Heart right ventricle (tissue), 16 donors: ENCODE measurements around the gene IQCC. TPM values are rescaled to one million over a fixed set of nuclear protein-coding genes. Genes with fewer than 3 reads are reported as not detected.

ENCODE experiments used
- ATAC-seq, 8 donors: fragments of 200-7000 bp; cut with Tn5 transposase; one replicate each; pipeline ENCODE4 v1.9.1; 2020; ENCODE audit warnings: mild to moderate bottlenecking in 8 of 8, moderate library complexity in 8 of 8, moderate number of reproducible peaks in 1 of 8
- DNase-seq, 2 donors: peaks; one replicate each; pipeline ENCODE4 v3.0.0-alpha.2; 2020
- H3K27ac ChIP-seq, 10 donors: fragments of 200-600 bp; sonication (generic) in 2 of 10; one replicate each; pipeline versions ENCODE4 v1.5.0 to v1.8.0; 2020 to 2022; ENCODE audit warnings: mild to moderate bottlenecking in 3 of 10
- H3K27me3 ChIP-seq, 7 donors: fragments of 200-600 bp; one replicate each; pipeline ENCODE4 v1.8.0; 2021 to 2022; ENCODE audit warnings: mild to moderate bottlenecking in 2 of 7
- H3K36me3 ChIP-seq, 9 donors: fragments of 200-600 bp; sonication (generic) in 1 of 9; one replicate each; pipeline versions ENCODE4 v1.5.0 to v1.8.0; 2020 to 2022; ENCODE audit warnings: mild to moderate bottlenecking in 2 of 9
- H3K4me1 ChIP-seq, 9 donors: fragments of 200-600 bp; sonication (generic) in 1 of 9; one replicate each; pipeline versions ENCODE4 v1.5.0 to v1.8.0; 2020 to 2022; ENCODE audit warnings: mild to moderate bottlenecking in 4 of 9
- H3K4me3 ChIP-seq, 10 donors: fragments of 200-600 bp; sonication (generic) in 2 of 10; one replicate each; pipeline versions ENCODE4 v1.5.0 to v1.8.0; 2020 to 2022; ENCODE audit warnings: mild to moderate bottlenecking in 7 of 10, moderate library complexity in 2 of 10
- H3K9me3 ChIP-seq, 11 donors: fragments of 200-600 bp in 10 of 11; sonication (generic) in 2 of 11; one replicate each; pipeline versions ENCODE4 v1.5.0 to v1.8.0; 2013 to 2022; ENCODE audit warnings: mild to moderate bottlenecking in 2 of 11, control low read depth in 1 of 11, moderate library complexity in 1 of 11
- WGBS, 2 donors: extraction: QIAGEN DNeasy Blood & Tissue Kit; methylation state at CpG; one replicate each; pipeline ENCODE4 v1.1.7; 2013; ENCODE audit warnings: inconsistent platforms in 1 of 2; 5-methylcytosine and 5-hydroxymethylcytosine counted together
- intact Hi-C, 10 donors: fragments of 100-400 bp; cut with DNase I; formaldehyde crosslinking; loops; one replicate each; pipeline versions ENCODE4 v1.11.1 to v1.14.2; 2022
- polyA plus RNA-seq, 2 donors: library from polyadenylated mRNA; stranded (reverse); fragments of 200-250 nt; gene quantifications; one replicate each; pipeline ENCODE4 v1.2.3, GENCODE V29; 2013
- total RNA-seq, 10 donors: library from RNA; stranded (reverse); fragmentation: NEBNext Ultra II Directional in 3 of 10; extraction: Animal tissue kit (Norgen Biotek cat#: 25700) in 3 of 10; gene quantifications; one replicate each; pipeline versions ENCODE4 v1.2.1 to v1.2.4, GENCODE V29; 2021 to 2023
- TF ChIP-seq, protein P1 (sequence below), 9 donors: fragments of 200-600 bp; sonication (generic) in 2 of 9; IDR thresholded peaks; one replicate each; pipeline versions ENCODE4 v1.5.0 to v1.8.0; 2021 to 2022; ENCODE audit warnings: antibody characterized with exemption in 9 of 9, mild to moderate bottlenecking in 5 of 9, moderate library complexity in 1 of 9
- donor health status: Arrhythmogenic right ventricular cardiomyopathy.
- donor health status: ischemic (EF 13 %, LVEDD 7.1; RV severe dilation, severe dysfunction).
- donor health status: healthy with polysubstance abuse.
- donor health status: DM: no; HTN: yes; CAD: no.
- donor health status: DM: no; HTN: no; CAD: no.
- donor health status: ischemic (EF 25% LVEDD 6.9; RV normal size, moderate dysfunction).
- donor health status: ischemic (EF 25% LVEDD 5.7; RV mildly dilated, moderate dysfunction).
- donor health status: healthy.
- donor health status: DM: yes; HTN: yes; CAD: no.
- donor health status: Ischemic cardiomyopathy.
- donor health status: ischemic (EF 35%, LVEDD 5.7; RV mildly dilated, moderate dysfunction).
- donor health status: nonischemic (EF 11% LVEDD 7.7; RV severe dilation, severe dysfunction).
- donor health status: DM: yes; HTN: yes; CAD: no.
- donor health status: PGD.
- donor health status: ischemic (EF 29% LVEDD 5.4; RV normal size, mild dysfunction).
- donor health status: nonischemic (EF 23%, LVEDD 6.1; RV moderate dilation, normal function).

The IQCC gene
- total and polyA plus RNA-seq, 12 donors, result 0.34 to 2.0 (median 0.90) TPM

DNA sequence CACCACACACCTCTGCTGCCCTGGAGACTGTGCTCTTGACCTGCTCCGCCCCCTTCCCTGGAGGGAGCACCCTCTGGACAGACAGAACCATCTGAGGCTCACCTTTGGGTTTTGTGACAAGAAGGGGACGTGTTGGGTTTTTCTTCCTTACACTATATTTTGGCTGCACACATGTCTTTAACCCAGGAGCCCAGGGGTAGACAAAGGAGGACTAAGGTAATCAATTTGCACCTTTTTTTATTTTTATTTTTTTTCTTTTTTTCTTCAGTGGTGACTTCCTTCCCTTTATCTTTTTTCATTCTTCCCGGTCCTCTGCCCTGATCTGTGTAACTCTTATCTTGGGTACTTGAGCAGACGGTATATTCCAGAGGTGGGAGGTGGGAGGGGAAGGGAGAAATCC is 34.5 kb upstream of the IQCC start:
- H3K4me3 ChIP-seq, result no peak overlapping the region
- TF ChIP-seq, protein P1, sequence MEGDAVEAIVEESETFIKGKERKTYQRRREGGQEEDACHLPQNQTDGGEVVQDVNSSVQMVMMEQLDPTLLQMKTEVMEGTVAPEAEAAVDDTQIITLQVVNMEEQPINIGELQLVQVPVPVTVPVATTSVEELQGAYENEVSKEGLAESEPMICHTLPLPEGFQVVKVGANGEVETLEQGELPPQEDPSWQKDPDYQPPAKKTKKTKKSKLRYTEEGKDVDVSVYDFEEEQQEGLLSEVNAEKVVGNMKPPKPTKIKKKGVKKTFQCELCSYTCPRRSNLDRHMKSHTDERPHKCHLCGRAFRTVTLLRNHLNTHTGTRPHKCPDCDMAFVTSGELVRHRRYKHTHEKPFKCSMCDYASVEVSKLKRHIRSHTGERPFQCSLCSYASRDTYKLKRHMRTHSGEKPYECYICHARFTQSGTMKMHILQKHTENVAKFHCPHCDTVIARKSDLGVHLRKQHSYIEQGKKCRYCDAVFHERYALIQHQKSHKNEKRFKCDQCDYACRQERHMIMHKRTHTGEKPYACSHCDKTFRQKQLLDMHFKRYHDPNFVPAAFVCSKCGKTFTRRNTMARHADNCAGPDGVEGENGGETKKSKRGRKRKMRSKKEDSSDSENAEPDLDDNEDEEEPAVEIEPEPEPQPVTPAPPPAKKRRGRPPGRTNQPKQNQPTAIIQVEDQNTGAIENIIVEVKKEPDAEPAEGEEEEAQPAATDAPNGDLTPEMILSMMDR (IDR thresholded peaks at IDR 0.05), result no peak
- peaks cover 0 to 93% (median 56%) of the 10 kb centered on the region in 9 donors for H3K36me3 ChIP-seq
- DNase-seq (no peak), ATAC-seq (no peak)
- intact Hi-C loops, result loop anchor here in 1 of 10 donors (10.0 kb wide), 1 partner anchor 56 kb away; no protein-coding TSS in a partner anchor
- H3K4me1 ChIP-seq, result peaks cover 0 to 8% (median 0%) of the 10 kb centered on the region in 9 donors
- no peaks in the 10 kb centered on the region for H3K27me3 ChIP-seq
- no peak overlapping the region for H3K27ac ChIP-seq
- WGBS, 2 donors, result 59 to 69% methylated on average over 4 of the region's 4 CpGs
- no peaks in the 10 kb centered on the region for H3K9me3 ChIP-seq

DNA sequence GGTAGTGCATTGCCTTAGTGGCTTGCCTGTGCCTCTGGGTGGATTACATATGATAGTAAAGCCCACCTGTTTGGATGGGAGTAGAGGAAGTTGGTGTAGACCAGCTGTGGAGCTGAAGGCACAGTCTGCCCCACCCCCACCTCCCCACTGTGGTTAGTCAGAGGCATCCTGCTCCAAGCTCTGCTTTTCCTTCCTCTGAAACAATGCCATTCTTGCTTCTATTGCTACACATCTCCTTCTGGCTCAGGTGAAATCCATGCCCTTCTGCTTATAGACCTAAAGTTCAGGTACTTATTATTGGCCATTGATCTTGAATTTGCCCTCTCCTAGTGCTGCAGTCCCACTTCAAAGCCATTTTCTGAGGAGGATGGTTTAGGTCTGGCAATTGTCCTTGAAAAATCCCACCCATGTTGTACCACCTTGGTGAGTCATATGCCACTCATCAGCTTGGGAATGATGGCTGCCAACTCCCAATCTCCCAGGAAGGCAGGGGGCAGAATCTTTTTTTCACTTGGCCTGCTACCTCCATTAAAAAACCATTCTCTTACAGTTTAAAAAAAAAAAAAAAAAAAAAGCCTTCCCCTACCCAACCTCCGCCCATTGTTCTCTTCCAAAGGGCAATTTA is 32.7 kb upstream of the IQCC start:
- peaks cover 0 to 80% (median 41%) of the 10 kb centered on the region in 9 donors for H3K36me3 ChIP-seq
- TF ChIP-seq, protein P1 (IDR thresholded peaks at IDR 0.05), result no peak
- H3K27me3 ChIP-seq, result no peaks in the 10 kb centered on the region
- no peaks in the 10 kb centered on the region for H3K9me3 ChIP-seq
- H3K4me1 ChIP-seq, result peaks cover 0 to 8% (median 0%) of the 10 kb centered on the region in 9 donors
- 92 to 97% methylated on average over 1 of the region's 1 CpG for WGBS, 2 donors
- peak overlapping the region in 3 of 10 donors; percentile 29 to 52 (median 39) for H3K27ac ChIP-seq
- no peak overlapping the region for H3K4me3 ChIP-seq
- DNase-seq, result no peak
- intact Hi-C loops, result loop anchor here in 1 of 10 donors (10.0 kb wide), 1 partner anchor 58 kb away; no protein-coding TSS in a partner anchor
- no peak for ATAC-seq

DNA sequence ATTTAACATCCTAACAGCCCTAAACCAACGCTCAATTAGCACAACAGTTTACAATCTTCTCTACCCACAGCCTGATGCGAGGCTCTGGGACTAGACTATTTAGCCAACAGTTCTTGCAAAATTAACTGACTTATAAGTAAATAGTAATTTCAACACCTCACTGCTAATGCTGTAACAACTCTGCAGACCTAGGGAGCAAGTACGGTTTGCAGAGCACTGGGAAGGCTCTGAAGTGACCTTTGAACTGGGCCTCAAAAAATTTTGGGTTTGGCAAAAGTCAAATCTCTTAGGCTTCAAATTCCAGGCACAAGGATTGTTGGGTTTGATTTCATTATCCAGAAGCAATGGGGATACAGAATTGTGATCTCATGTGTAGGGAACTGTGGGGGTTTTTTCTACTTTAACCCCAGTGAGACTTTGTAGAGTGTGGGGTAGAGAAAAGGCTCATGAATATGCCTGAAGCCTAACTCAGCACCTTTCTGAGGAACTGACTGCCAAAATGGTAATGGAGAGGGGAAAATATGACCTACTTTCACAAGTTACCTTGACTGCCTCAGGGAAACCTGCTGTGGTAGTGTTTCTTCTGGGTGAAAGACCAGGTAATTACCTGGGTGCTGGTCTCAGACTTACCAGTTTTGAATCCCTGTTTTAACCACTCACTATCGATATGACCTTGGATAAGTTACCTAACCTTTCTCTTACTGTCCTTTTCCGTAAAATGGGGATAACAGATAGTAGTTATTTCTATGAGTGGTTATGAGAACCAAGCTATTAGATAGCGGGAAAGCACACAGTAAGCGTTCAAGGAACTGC is 26.9 kb upstream of the IQCC start:
- H3K4me1 ChIP-seq, result peaks cover 3 to 44% (median 32%) of the 10 kb centered on the region in 9 donors
- DNase-seq, result no peak
- H3K27me3 ChIP-seq, result no peaks in the 10 kb centered on the region
- TF ChIP-seq, protein P1 (IDR thresholded peaks at IDR 0.05), result no peak
- peaks cover 0 to 51% (median 3%) of the 10 kb centered on the region in 9 donors for H3K36me3 ChIP-seq
- peak overlapping the region in 9 of 10 donors; percentile 42 to 80 (median 73) for H3K4me3 ChIP-seq
- 87 to 91% methylated on average over 7 of the region's 7 CpGs for WGBS, 2 donors
- intact Hi-C loops, result loop anchor here in 2 of 10 donors (5.0 to 10.0 kb wide), 2 partner anchors 64 to 71 kb away; partner anchors contain the start of gene KPNA6 (in 1 of the 2)
- no peak for ATAC-seq
- H3K9me3 ChIP-seq, result no peaks in the 10 kb centered on the region
- peak overlapping the region in 9 of 10 donors; percentile 73 to 98 (median 96) for H3K27ac ChIP-seq

DNA sequence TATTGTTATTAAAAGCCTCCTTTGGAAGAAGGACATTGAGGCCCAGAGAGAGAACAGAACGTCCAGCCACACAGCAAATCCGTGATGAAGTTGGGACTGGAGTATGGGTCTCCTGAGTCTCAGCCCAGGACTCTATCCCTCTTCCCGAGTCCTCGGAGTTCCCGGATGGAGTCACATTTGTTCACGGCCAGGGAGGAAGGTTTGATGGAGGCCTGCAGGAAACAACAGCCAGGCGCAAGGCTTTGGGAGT is 26.4 kb upstream of the IQCC start:
- DNase-seq (no peak), ATAC-seq (peak in 7 of 8 donors; percentile 0 to 40 (median 34))
- H3K4me3 ChIP-seq, result peak overlapping the region; percentile 4 to 80 (median 72)
- no peaks in the 10 kb centered on the region for H3K9me3 ChIP-seq
- peaks cover 0 to 51% (median 4%) of the 10 kb centered on the region in 9 donors for H3K36me3 ChIP-seq
- H3K4me1 ChIP-seq, result peaks cover 3 to 50% (median 32%) of the 10 kb centered on the region in 9 donors
- TF ChIP-seq, protein P1 (IDR thresholded peaks at IDR 0.05), result no peak
- WGBS, 2 donors, result 6 to 12% methylated on average over 7 of the region's 7 CpGs
- H3K27ac ChIP-seq, result peak overlapping the region; percentile 59 to 98 (median 96)
- intact Hi-C loops, result loop anchor here in 2 of 10 donors (5.0 to 10.0 kb wide), 2 partner anchors 64 to 72 kb away; partner anchors contain the start of gene KPNA6 (in 1 of the 2)
- no peaks in the 10 kb centered on the region for H3K27me3 ChIP-seq
